ENCODE measurements around the gene ST6GALNAC2.
"Not testable (repeated sequence)": the region's sequence is repeated elsewhere in the genome, so short reads cannot be mapped to it uniquely, and the experiment has no call there.

The ST6GALNAC2 gene

DNA sequence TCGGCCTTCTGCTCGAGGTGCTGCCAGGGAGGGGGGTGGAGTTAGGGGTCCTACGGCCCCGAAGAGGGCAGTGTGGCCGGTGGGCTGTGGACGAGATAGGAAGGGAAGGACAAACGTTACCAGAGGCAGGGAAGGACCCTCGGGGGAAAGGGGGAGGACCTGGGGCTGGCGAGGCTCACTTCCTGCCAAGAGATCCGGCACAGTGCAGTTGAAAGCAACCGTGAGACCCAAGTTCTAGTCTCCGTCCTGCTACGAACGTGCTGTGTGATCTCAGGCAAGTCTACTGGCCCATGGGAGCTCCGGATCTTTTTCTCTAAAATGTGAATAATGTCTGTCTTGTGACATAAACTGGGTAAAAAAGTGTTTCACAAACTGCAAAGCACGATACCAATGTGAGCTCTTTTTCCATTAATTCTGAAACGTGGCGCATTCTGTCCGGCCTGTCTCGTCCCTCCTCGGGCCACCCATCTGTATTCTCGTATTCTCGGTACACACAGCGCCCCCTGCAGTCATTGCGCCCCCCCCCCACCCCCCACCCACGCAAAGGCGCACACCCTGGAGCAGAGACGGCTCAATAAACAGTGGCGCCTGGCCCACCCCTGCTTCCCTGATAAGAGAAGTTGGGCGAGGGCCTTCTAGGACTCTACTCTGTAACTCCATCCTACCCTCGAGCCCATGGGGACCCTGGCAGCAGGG is 57.0 kb downstream of the ST6GALNAC2 start:
- DNase-seq, result peak in 1 of 4 experiments; percentile 24

- DNase-seq, result no peak
These were observed 57.5 kb downstream of the ST6GALNAC2 start for GRCh38 chr17:76528156-76528527.

DNA sequence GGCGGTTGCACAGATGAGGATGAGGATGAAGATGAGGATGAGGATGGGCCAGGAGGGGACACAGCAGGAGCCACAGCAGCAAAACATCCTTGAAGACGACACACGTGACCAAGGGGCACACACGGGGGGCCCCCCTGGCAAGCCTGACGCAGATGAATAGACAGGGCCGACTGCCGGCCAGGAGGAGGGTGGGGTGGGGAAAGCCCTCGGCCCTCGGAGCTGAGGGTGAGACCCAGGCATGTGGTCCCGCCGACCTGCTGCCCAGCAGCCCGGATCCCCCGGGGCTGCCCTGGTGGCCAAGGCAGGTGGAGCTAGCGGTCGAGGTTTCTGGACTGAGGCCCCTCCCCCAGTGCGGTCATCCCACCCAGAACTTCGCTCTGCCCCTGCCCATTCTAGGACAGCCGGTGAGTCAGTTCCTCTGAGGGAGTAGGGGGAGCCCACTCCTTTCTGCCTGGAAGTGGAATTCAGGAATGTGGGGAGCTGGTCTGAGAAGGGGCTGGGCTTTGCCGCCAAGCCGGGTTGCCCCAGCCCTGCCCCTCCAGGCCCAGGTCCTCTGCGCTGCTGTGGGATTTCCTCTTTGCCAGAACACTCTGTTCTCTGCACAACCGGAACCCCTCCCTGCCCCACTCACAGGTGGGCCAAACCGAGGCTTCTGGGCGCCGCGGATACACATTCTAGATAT is 58.1 kb downstream of the ST6GALNAC2 start:
- peak; percentile 41 to 66 (median 52) for DNase-seq

GRCh38 chr17:76527016-76527415 is 58.6 kb downstream of the ST6GALNAC2 start:
- not testable (repeated sequence) for DNase-seq

DNA sequence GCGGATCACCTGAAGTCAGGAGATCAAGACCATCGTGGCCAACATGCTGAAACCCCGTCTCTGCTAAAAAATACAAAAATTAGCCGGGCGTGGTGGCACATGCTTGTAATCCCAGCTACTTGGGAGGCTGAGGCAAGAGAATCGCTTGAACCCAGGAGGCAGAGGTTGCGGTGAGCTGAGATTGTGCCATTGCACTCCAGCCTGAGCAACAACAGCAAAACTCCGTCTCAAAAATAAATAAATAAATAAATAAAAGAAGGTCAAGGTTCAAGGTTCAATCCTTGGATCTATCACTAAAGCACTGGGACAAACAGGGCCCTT is 60.2 kb downstream of the ST6GALNAC2 start:
- not testable (repeated sequence) for DNase-seq

DNA sequence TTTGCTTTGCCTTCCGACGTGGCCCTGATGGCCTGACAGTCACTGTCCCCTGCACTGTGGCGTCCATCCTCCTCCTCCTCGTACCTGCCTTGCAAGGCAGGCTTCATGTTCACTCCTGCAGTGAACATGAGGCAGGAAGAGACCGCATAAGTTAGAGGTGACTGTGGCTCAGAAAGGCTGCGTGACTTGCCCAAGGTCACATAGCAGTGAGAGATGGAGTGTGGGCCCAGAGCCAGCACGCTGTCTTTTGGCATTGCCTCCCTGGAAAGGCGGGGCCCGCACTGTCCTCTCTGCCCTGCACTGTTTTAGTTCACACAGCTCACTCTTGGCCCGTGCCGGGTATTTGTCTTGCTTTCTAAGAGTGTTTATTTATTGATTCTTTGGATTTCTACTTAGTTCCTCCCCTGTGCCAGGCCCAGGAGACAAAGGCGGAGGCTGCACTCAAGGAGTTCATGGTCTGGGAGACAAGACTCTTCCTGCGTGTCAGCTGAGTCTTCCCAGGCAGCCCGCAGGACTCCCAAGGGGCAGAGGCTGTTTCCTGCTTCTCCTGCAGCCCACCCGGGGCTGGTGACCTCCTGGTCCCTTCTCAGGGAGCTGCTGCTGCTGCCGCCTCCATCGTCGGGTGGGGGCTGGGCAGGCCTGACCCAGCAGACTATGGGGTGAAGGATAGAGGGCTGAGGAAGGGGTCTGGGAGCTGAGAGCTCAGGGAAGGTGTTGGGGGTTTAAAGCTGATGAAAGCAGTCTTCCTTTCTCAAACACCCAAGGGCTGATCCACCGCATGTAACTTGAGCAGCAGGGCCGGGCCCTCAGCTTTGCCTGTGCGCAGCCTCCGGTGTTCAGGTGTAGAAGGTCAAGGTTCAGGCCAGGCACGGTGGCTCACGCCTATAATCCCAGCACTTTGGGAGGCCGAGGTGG is 60.8 kb downstream of the ST6GALNAC2 start:
- no peak for DNase-seq

- DNase-seq, result peak; percentile 72 to 88 (median 83)
These were observed 62.3 kb downstream of the ST6GALNAC2 start for GRCh38 chr17:76523084-76524037.

DNA sequence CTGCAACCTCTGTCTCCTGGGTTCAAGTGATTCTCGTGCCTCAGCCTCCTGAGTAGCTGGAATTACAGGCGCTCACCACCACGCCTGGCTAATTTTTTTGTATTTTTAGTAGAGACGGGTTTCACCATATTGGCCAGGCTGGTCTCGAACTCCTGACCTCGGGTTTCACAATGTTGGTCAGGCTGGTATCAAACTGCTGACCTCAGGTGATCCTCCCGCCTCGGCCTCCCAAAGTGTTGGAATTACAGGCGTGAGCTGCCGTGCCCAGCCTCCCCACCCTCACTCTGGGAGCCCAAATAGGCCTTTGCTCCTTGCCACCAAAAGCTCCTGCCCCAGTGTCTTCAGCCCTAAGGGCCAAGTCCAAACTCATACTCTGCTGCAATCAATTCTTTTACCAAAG is 64.0 kb downstream of the ST6GALNAC2 start:
- not testable (repeated sequence) for DNase-seq

DNA sequence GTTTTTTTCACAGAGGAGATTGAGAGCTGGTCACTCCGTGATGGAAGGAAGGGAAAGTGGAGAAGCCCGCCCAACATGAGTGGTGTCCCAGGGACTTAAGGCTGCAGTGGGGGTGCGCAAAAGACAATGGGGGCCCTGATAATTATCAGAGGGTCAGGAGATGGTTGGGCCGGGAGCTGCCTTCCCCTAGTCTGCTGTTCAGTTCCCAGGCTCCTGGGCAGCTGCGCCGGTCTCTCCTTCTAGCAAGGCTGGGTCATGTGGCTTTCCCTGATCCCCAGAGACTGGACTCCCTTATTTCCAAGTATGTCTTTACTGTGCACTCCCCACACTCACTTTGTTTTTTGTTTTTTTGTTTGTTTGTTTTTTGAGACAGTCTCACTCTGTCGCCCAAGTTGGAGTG is 64.4 kb downstream of the ST6GALNAC2 start:
- DNase-seq, result no peak

DNA sequence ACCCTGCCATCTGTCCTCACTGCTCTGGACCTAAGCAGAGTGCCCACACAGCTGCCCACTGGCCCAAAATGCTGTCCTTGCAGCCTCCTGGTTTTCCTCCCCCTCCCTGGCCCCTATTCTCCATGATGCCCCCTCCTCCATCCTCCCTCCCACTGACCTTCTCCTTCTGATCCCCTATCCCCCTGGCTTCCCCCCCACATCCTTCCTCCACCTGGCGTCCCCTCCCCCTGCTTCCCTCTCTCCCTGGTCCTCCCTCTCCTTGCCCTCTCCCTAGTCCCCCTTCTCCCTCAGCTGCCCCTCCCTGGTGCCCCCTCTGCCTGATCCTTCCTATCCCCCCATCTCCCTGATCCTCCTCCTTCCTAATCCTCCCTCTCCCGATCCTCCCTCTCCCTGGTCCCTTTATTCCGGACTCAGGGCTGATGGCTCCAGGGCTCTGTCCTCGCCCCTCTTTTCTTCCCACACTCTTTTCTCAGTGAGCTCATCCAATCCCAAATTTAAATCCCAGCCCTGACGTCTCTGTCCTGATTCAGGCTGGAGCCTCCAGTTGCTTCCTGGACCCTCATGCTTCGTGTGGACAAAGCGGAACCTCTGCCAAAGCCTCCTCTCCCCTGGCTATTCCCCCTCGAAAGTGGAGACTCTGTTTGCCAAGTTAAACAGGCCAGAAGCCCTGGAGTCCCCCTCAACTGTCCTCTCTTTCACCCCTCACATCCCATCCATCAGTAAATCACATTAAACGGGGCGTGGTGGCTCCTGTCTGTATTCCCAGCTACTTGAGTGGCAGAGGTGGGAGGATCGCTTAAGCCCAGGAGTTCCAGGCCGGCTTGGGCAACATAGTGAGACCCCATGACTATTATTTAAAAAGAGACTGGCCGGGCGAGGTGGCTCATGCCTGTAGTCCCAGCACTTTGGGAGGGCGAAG is 66.4 kb downstream of the ST6GALNAC2 start:
- DNase-seq, result no peak

GRCh38 chr17:76517638-76518038 is 68.0 kb downstream of the ST6GALNAC2 start:
- DNase-seq, result peak; percentile 84 to 95 (median 92)

Measured in suppressor macrophage (primary cell).